AG09319 (cell line): ENCODE measurements around the gene THADA.

ENCODE experiments used
- DNase-seq: peaks from one replicate; pipeline ENCODE4 v3.0.0-alpha.2; 2010; ENCODE audit warnings: low read depth; ENCODE audit errors: extremely low read depth
- TF ChIP-seq, protein P1 (sequence below): IDR thresholded peaks from 2 replicates; pipeline ENCODE4 v1.5.1; 2011; ENCODE audit warnings: low read depth, mild to moderate bottlenecking, inconsistent platforms, low read length, moderate library complexity

The THADA gene

DNA sequence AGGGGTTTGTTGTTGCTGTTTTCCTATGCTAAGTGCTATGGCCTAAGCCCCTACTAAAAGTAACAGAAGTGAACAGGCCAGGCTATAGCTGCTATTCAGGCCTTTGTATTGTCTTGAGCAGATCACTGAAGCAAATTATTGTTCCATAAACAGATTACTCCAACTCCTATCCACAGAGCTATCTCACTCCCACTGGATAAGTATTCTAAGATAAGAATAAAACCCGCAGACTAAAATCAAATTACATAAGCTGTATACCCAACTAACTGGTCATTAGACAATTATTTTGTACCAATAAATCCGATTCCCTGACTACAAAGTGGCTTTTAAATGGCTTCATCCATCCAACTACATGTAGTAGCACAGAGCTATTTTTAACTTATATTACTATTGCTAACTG, 74.3 kb downstream of the THADA start:
- no peak for DNase-seq
- TF ChIP-seq, protein P1, sequence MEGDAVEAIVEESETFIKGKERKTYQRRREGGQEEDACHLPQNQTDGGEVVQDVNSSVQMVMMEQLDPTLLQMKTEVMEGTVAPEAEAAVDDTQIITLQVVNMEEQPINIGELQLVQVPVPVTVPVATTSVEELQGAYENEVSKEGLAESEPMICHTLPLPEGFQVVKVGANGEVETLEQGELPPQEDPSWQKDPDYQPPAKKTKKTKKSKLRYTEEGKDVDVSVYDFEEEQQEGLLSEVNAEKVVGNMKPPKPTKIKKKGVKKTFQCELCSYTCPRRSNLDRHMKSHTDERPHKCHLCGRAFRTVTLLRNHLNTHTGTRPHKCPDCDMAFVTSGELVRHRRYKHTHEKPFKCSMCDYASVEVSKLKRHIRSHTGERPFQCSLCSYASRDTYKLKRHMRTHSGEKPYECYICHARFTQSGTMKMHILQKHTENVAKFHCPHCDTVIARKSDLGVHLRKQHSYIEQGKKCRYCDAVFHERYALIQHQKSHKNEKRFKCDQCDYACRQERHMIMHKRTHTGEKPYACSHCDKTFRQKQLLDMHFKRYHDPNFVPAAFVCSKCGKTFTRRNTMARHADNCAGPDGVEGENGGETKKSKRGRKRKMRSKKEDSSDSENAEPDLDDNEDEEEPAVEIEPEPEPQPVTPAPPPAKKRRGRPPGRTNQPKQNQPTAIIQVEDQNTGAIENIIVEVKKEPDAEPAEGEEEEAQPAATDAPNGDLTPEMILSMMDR, result no peak

DNA sequence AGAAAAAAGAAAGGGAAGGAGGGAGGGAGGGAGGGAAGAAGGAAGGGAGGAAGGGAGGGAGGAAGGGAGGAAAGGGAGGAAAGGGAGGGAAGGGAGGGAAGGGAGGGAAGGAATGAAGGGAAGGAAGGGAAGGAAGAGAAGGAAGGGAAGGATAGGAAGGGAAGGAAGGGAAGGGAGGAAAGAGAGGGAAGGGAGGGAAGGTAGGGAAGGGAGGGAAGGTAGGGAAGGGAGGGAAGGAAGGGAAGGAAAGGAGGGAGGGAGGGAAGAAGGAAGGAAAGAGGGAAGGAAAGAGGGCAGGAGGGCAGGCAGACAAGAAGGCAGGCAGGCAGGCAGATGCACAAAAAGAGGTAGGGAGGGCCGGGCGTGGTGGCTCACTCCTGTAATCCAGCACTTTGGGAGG, 74.9 kb downstream of the THADA start:
- TF ChIP-seq, protein P1, result no peak
- DNase-seq, result no peak

GRCh38 chr2:43519643-43520221, 76.1 kb downstream of the THADA start:
- peak; percentile 77 for DNase-seq
- TF ChIP-seq, protein P1, result no peak

DNA sequence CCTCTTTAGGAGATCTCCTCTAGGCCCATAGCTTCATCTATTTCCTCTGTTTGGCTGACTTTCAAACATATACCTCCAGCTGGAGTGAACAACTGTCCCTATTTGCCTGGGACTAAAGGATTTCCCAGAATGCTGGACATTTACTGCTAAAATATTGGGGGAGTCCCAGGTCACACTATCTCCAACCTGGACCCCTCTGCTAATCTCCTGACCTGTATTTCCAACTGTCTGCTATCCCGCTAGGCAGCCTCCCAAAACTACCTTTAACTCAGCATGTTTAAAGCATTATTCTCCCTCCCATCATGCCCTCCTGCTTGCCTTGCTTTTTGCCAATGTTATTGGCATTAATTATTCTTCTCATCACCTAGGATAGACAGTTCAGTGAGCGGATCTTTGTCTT, 77.1 kb downstream of the THADA start:
- DNase-seq, result no peak
- TF ChIP-seq, protein P1, result no peak

DNA sequence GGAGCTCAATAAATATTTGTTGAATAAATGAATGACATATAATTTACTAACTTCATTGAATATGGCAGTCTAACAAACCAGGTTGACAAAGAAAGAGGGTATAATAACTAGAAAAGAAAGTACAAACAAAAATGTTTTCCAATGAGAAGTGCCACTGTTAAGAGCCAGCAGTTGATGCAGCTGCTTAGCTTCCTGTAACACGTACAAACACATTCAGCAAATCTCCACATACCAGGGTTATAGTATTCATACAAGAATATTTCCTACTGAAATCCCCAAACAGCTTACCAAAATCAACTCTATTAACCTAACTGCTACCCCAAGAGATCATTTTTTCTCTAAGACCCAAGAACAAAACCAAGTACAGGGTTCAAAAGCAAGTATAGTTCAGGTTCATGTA, 77.7 kb downstream of the THADA start:
- DNase-seq, result no peak
- TF ChIP-seq, protein P1, result no peak

- no peak for DNase-seq
- TF ChIP-seq, protein P1, result no peak
These were observed 79.9 kb downstream of the THADA start for GRCh38 chr2:43515807-43516497.

GRCh38 chr2:43515248-43515647, 80.6 kb downstream of the THADA start:
- TF ChIP-seq, protein P1, result no peak
- no peak for DNase-seq
